Effector memory CD4-positive, alpha-beta T cell (primary cell): ENCODE results near the gene TPSB2.
"Not testable (repeated sequence)": the region's sequence is repeated elsewhere in the genome, so short reads cannot be mapped to it uniquely, and the experiment has no call there.

Source experiments
- DNase-seq, 3 donors: peaks; one replicate each; pipeline ENCODE4 v3.0.0-alpha.2; 2020
- H3K27ac ChIP-seq: 2 replicates; pipeline ENCODE4 v1.7.0; 2013; ENCODE audit warnings: mild to moderate bottlenecking, low read length, moderate library complexity; ENCODE audit not compliant: insufficient read depth, poor library complexity, severe bottlenecking
- H3K27me3 ChIP-seq: replicated peaks from 2 replicates; pipeline ENCODE4 v1.7.0; 2013; ENCODE audit warnings: mild to moderate bottlenecking, low read length; ENCODE audit not compliant: insufficient read depth, control insufficient read depth, poor library complexity, severe bottlenecking
- H3K36me3 ChIP-seq: 2 replicates; pipeline ENCODE4 v1.7.0; 2013; ENCODE audit warnings: mild to moderate bottlenecking, low read length, moderate library complexity; ENCODE audit not compliant: control insufficient read depth, insufficient read depth
- H3K4me1 ChIP-seq: 2 replicates; pipeline ENCODE4 v1.7.0; 2013; ENCODE audit warnings: low read length, mild to moderate bottlenecking; ENCODE audit not compliant: control insufficient read depth, insufficient read depth, poor library complexity, severe bottlenecking
- H3K4me3 ChIP-seq: 2 replicates; pipeline ENCODE4 v1.7.0; 2013; ENCODE audit warnings: low read length, low read depth, mild to moderate bottlenecking; ENCODE audit not compliant: insufficient read depth, poor library complexity, severe bottlenecking
- H3K9me3 ChIP-seq: 2 replicates; pipeline ENCODE4 v1.7.0; 2013; ENCODE audit warnings: mild to moderate bottlenecking, low read length, moderate library complexity; ENCODE audit not compliant: control insufficient read depth

The TPSB2 gene

DNA sequence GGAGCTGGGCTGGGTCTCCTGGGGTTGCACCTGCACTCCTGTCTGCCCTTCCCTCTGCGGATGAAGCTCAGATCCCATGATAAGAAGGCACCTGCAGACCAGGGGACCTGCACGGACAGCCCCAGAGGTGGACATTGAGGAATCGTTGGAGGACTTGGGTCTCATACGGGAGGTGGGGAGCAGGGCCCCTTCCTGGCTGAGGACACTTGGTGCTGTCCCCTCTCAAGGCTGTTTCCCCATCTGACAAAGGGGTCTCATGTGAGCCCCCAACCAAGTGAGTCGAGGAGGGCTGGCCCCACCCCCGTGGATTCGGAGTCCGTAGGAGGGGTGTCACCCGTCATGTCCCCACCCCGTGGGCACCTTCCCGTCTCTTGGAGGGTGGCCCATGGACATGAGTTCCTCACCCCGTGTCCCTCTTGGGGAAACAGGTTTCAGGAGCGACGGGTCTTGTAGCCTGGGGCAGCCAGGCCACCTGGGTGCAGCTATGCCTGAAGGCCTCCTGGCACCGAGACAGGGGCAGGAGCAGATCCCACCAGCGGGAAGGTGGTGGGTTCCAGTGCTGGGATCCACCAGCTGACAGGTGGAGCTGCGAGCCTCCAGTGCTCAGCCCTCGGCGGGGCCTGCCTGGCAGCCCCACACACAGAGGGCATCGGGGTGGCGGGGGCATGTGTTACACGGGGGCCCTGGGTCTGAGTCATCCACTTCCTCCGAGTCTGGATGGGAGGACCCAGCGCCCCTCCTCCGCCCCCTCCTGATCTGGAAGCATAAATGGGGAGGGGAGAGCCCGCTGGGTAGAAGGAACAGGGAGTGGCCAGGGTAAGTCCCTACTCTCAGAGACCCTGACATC, 25.5 kb upstream of the TPSB2 start, which contains the start of gene TPSD1:
Gene TPSD1, plus strand, starts transcription at position 794 of the 847 bp plus-strand sequence. CDS start 212 bp downstream, outside the sequence.
- H3K4me3 ChIP-seq, DNase-seq, H3K4me1 ChIP-seq, H3K27ac ChIP-seq, H3K9me3 ChIP-seq, H3K36me3 ChIP-seq: not testable (repeated sequence)
- peaks cover 18% of the 10 kb centered on the region for H3K27me3 ChIP-seq

DNA sequence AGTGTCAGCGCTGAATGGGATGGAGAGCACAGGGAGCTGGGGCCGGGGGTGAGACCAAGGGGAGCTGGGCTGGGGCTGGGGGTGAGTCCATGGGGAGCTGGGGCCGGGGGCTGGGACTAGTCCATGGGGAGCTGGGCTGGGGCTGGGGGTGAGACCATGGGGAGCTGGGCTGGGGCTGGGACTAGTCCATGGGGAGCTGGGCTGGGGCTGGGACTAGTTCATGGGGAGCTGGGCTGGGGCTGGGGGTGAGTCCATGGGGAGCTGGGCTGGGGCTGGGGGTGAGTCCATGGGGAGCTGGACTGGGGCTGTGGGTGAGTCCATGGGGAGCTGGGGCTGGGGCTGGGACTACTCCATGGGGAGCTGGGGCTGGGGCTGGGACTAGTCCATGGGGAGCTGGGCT, 24.8 kb upstream of the TPSB2 start:
- not testable (repeated sequence) for H3K4me3 ChIP-seq, DNase-seq

DNA sequence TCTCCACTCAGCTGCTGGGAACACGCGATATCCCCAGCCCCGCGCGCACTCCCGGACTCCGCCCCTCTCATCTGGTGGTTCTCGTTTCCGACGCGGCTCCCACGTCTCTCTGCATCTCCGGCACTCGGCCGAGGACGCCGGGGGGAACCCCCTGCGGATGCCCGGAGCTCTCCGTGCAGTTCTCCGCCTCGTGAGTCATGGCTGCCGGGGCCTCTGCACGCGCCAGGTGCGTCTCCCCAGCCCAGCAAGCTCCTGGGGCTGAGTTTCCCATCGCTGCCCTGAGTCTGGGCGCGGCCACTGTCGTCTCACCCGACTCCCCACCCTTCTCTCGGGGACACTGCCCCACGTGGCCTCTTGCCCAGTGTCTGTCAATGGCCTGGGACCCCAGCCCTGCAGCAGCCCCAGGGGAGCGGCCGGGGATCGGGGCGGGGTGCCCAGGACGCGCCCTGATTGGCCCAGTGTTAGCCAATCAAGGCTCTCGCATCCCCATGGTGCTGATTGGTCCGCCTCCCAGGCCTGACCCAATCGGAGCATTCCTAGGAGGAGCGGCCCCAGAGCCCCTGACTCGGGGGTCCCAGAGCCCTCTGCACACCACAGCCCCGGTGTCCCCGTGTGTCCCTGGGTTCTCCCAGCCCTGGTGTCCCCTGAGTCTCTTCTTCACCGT, 23.8 kb upstream of the TPSB2 start:
- H3K9me3 ChIP-seq, H3K4me3 ChIP-seq, H3K27ac ChIP-seq, H3K27me3 ChIP-seq, H3K36me3 ChIP-seq, DNase-seq, H3K4me1 ChIP-seq: not testable (repeated sequence)

More for the DNA sequence above, 24.8 kb upstream of the TPSB2 start:
- not testable (repeated sequence) for H3K9me3 ChIP-seq, H3K4me1 ChIP-seq, H3K27ac ChIP-seq, H3K36me3 ChIP-seq
- H3K27me3 ChIP-seq: peaks cover 12% of the 10 kb centered on the region

DNA sequence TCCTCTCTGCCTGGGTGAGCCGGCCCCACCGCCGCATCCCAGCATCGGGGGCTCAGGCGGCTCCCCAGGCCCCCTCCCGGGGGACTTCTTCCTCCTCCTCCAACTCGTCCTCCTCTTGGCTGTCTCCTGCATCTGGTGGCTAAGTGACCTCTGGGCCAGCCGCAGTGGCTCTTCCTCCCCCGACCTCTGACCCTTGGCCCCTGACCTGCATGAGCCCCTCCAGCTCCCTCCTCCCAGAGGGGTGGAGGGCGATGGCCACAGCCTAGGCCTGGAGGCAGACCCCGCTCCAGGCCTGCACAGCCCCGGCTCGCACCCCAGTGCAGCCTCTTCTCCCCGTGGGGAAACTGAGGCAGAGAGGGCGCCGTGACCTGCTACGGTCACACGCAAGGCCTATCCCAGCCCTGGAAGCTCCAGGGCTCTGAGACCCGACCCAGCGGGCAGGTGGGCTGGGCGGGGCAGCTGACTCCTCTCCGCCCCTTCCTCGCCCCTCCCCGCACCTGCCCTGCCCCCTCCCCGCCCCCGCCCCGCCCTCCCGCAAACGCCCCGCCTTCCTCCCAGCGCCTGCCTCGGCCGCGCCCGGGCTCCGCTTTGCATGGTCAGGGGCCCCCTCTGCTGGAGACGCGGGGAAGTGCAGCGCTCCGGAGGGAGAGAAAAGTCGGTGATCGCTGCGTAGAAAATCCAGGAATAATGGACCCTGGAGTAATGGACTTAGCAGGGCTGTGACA, 19.2 kb upstream of the TPSB2 start:
- DNase-seq, H3K4me1 ChIP-seq, H3K9me3 ChIP-seq, H3K4me3 ChIP-seq, H3K27me3 ChIP-seq, H3K36me3 ChIP-seq, H3K27ac ChIP-seq: not testable (repeated sequence)

DNA sequence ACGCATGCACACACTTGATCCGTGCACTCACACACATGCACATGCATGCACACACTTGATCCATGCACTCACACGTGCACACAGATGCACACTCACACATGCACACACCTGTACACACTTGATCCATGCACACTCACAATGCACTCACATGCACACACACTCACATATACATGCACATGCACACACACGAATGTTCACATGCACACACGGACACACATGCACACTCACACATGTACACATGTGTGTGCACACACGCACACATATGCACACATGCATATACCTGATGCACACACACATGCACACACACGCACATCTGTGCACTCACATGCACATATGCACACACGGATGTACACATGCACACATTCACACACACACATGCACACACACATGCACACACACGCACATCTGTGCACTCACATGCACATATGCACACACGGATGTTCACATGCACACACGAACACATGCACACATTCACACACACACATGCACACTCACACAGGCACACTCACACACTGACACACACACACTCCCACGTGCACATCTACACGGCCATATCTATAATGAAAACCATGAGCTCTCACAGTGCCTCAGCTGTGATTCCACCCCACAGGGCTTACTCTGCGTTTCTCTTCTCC, 18.0 kb upstream of the TPSB2 start:
- H3K27me3 ChIP-seq, H3K36me3 ChIP-seq, H3K4me1 ChIP-seq, DNase-seq, H3K9me3 ChIP-seq, H3K4me3 ChIP-seq, H3K27ac ChIP-seq: not testable (repeated sequence)

DNA sequence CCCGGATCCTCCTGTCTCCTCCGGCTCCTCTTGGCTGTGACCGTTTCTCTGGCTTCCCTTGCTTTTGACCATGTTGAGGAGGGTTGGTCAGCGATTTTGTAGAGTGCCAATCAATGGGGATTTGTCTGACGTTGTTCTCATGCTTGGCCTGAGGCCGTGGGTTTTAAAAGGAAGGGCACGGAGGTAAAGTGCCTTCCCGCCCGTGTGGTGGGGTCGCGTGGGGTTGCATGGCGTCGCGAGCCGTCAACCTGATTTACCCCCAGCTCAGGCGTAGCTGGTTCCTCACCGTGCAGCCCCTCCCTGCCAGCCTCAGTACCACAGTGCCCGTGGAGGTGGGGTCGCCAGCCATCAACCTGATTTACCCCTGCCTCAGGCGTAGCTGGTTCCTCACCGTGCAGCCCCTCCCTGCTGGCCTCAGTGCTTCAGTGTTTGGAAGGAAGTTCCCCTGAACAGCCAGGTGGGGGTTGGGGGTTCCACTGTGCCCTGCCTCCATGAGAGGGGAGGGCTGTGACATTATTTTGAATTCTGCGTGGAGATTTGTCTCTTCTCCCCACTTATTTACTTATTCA, 15.6 kb upstream of the TPSB2 start:
- no peaks in the 10 kb centered on the region for H3K27me3 ChIP-seq
- no peaks in the 10 kb centered on the region for H3K4me1 ChIP-seq
- DNase-seq: no peak
- no peak overlapping the region for H3K27ac ChIP-seq
- H3K36me3 ChIP-seq: no peaks in the 10 kb centered on the region
- no peaks in the 10 kb centered on the region for H3K9me3 ChIP-seq
- no peak overlapping the region for H3K4me3 ChIP-seq

DNA sequence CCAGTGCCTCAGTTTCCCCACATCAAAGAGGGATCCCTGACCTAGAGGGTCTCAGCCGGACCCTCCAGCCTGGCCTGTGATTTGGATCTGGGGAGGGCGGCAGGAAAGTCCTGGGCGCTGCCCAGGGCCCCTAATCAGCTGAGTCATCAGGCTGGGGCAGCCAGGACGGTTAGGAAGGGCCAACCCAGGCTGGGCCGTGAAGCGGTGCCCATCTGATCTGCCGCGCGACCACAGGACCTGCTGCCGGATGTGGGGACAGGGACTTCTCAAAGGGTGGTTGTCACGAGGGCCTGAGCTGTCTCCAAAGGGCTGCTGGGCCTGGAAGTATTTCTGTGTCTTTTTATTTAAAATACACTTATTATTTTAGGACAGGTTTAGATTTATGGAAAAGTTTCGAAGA, 14.9 kb upstream of the TPSB2 start:
- H3K9me3 ChIP-seq: no peaks in the 10 kb centered on the region
- no peak for DNase-seq
- no peaks in the 10 kb centered on the region for H3K4me1 ChIP-seq
- no peak overlapping the region for H3K27ac ChIP-seq
- H3K27me3 ChIP-seq: no peaks in the 10 kb centered on the region
- no peaks in the 10 kb centered on the region for H3K36me3 ChIP-seq
- H3K4me3 ChIP-seq: no peak overlapping the region

DNA sequence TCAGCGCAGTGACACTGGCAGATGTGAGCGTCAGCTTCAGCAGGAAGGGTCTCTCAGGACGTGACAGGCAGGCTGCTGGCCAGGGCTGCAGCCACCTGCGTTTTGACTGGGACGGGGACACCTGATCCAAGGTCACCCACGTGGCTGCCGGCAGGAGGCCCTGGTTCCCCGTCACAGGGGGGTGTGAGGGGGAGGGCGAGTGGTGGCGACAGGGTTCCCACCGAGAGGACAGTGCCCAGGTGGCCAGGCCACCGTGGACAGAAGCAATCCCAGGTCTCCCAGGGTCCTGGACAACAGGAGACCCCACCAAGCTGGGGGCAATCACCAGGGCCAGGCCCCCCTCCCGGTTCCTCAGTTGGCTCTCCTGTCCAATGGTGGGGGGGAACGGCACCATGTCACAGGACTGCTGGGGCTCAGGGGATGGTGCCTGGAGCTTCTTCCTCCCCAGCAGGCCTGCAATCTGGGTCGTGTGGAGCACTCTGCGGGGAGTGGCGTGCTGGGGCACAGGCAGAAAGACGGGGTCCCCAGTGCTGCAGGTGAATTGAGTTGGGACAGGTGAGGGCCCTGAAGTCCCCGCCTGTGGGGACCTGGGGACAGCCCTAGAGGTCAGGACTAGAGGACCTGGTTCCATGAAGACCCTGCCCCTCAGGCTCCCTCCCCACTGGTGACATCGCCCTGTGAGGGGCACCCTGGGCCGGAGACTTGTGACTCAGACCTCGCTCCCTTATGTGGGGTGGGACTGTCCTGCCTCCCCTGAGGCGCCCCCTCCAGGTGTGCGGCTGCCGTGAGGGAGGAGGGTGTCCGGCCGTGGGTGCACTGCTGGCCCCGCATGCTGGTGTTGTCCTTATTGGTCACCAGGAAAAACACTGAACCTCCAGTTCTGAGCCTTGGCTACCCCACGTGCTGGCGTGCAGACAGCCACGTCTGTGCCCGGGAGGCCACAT, 14.2 kb upstream of the TPSB2 start:
- H3K27ac ChIP-seq, H3K4me3 ChIP-seq, H3K9me3 ChIP-seq, H3K27me3 ChIP-seq, DNase-seq, H3K4me1 ChIP-seq, H3K36me3 ChIP-seq: not testable (repeated sequence)

DNA sequence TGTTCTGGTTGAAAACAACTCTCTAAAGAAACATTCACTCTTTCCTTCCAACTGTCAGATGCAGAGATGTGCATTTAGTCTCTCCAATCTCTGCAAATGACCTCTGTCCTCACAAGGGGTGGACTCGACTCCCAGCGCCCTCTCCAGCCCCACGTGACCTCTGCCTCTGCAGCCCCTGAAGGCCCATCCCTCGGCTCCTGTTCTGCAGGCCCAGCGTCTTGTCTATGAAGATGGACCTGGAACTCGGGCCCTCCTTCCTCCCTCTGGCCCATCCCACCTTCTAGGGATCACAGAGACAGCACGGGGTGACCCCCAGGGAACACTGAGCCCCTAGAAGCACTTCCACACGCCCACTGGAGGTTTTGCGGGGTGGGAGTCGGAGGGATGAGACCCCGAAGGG, 13.4 kb upstream of the TPSB2 start:
- H3K27ac ChIP-seq, H3K9me3 ChIP-seq, H3K36me3 ChIP-seq, H3K4me1 ChIP-seq, H3K4me3 ChIP-seq, H3K27me3 ChIP-seq, DNase-seq: not testable (repeated sequence)
